Neural progenitor cell (in vitro differentiated cells): ENCODE measurements around the gene GABBR2.

ENCODE experiments used
- CTCF ChIP-seq: fragments of 200-600 bp; sonication (generic); IDR thresholded peaks from 2 replicates; pipeline ENCODE4 v1.5.1; 2017; ENCODE audit warnings: antibody characterized with exemption, mild to moderate bottlenecking
- EZH2 ChIP-seq: fragments of 200-600 bp; sonication (generic); IDR thresholded peaks from 2 replicates; pipeline ENCODE4 v1.6.1; 2017; ENCODE audit warnings: antibody characterized with exemption, mild to moderate bottlenecking, moderate library complexity
- EZH2phosphoT487 ChIP-seq: fragments of 200-600 bp; sonication (generic); IDR thresholded peaks from 2 replicates; pipeline ENCODE4 v1.6.1; 2017; ENCODE audit warnings: antibody characterized with exemption

GRCh38 chr9:98369471-98369870, 339.3 kb downstream of the GABBR2 start:
- TF ChIP-seq CTCF (no peak), EZH2 (no peak), EZH2phosphoT487 (no peak)
